GM23338 (cell line): ENCODE results near the gene TARBP1. TPM values are rescaled to one million over a fixed set of nuclear protein-coding genes. Genes with fewer than 3 reads are reported as not detected.

Source experiments
- ATAC-seq: fragments of 200-7000 bp; cut with Tn5 transposase; 3 replicates; pipeline ENCODE4 v1.9.1; 2020
- DNase-seq: peaks from one replicate; pipeline ENCODE4 v3.0.0-alpha.2; 2015; ENCODE audit warnings: low spot score
- H2AFZ ChIP-seq: fragments of 200-600 bp; sonication (generic); 2 replicates; pipeline ENCODE4 v1.8.0; 2016; ENCODE audit warnings: antibody characterized with exemption, mild to moderate bottlenecking, moderate library complexity
- H3F3A ChIP-seq: fragments of 200-600 bp; sonication (generic); replicated peaks from 2 replicates; pipeline ENCODE4 v1.8.0; 2017; ENCODE audit warnings: antibody characterized with exemption, mixed run types, low read depth
- H3K27ac ChIP-seq: fragments of 200-600 bp; sonication (generic); 2 replicates; pipeline ENCODE4 v1.6.1; 2016; ENCODE audit warnings: low read depth
- H3K27me3 ChIP-seq: fragments of 200-600 bp; sonication (generic); 2 replicates; pipeline ENCODE4 v1.8.0; 2016; ENCODE audit warnings: mild to moderate bottlenecking, mixed run types, moderate library complexity; ENCODE audit not compliant: insufficient read depth
- H3K36me3 ChIP-seq: fragments of 200-600 bp; sonication (generic); 2 replicates; pipeline ENCODE4 v1.8.0; 2016; ENCODE audit warnings: mild to moderate bottlenecking; ENCODE audit not compliant: insufficient read depth
- H3K4me1 ChIP-seq: fragments of 200-600 bp; sonication (generic); 2 replicates; pipeline ENCODE4 v1.8.0; 2016; ENCODE audit warnings: mild to moderate bottlenecking, moderate library complexity; ENCODE audit not compliant: insufficient read depth
- H3K4me2 ChIP-seq: fragments of 200-600 bp; sonication (generic); 2 replicates; pipeline ENCODE4 v1.7.1; 2017; ENCODE audit warnings: mixed run types
- H3K4me3 ChIP-seq: fragments of 200-600 bp; sonication (generic); 2 replicates; pipeline ENCODE4 v1.6.1; 2016; ENCODE audit warnings: mixed run types
- H3K79me2 ChIP-seq: fragments of 200-600 bp; sonication (generic); replicated peaks from 2 replicates; pipeline ENCODE4 v1.8.0; 2017; ENCODE audit warnings: mild to moderate bottlenecking; ENCODE audit not compliant: insufficient read depth
- H3K9me2 ChIP-seq: fragments of 200-600 bp; sonication (generic); 2 replicates; pipeline ENCODE4 v1.8.0; 2017; ENCODE audit not compliant: insufficient read depth
- H4K20me1 ChIP-seq: fragments of 200-600 bp; sonication (generic); replicated peaks from 2 replicates; pipeline ENCODE4 v1.8.0; 2017; ENCODE audit warnings: mild to moderate bottlenecking; ENCODE audit not compliant: insufficient read depth
- H3K27ac Mint-ChIP-seq: 2 replicates; pipeline ENCODE4 v1.8.0; 2020; ENCODE audit warnings: inconsistent platforms, mild to moderate bottlenecking, moderate library complexity, mixed read lengths
- H3K27me3 Mint-ChIP-seq: 3 replicates; pipeline ENCODE4 v1.8.0; 2022; ENCODE audit warnings: low read depth, mild to moderate bottlenecking, moderate library complexity, mixed read lengths, inconsistent platforms; ENCODE audit not compliant: insufficient read depth, poor library complexity
- H3K36me3 Mint-ChIP-seq: 3 replicates; pipeline ENCODE4 v1.8.0; 2021; ENCODE audit warnings: low read depth, mild to moderate bottlenecking, inconsistent platforms, moderate library complexity, mixed read lengths
- H3K4me1 Mint-ChIP-seq: 3 replicates; pipeline ENCODE4 v1.8.0; 2020; ENCODE audit warnings: mild to moderate bottlenecking, inconsistent platforms, mixed read lengths
- H3K4me3 Mint-ChIP-seq: 3 replicates; pipeline ENCODE4 v1.8.0; 2021; ENCODE audit warnings: moderate library complexity, mild to moderate bottlenecking, inconsistent platforms, mixed read lengths
- H3K9me3 Mint-ChIP-seq: 3 replicates; pipeline ENCODE4 v1.8.0; 2020; ENCODE audit warnings: moderate library complexity, mild to moderate bottlenecking, inconsistent platforms, mixed read lengths
- CREB1 ChIP-seq: fragments of 250-450 bp; sonication (Bioruptor Pico); IDR thresholded peaks from 2 replicates; pipeline ENCODE4 v1.5.0; 2020; ENCODE audit warnings: low read depth, mild to moderate bottlenecking, moderate library complexity
- CTCF ChIP-seq, 2 experiments: fragments of 200-600 bp in 1 of 2; sonication (generic) in 1 of 2; conservative IDR thresholded peaks; 2 replicates each; pipeline versions ENCODE4 v1.5.1 to v1.6.1; 2016 to 2017; ENCODE audit warnings: antibody characterized with exemption in 2 of 2, low read depth in 2 of 2, mild to moderate bottlenecking in 2 of 2, moderate library complexity in 1 of 2
- ETS1 ChIP-seq: IDR thresholded peaks from 2 replicates; pipeline ENCODE4 v1.6.1; 2016; ENCODE audit warnings: antibody characterized with exemption
- EZH2 ChIP-seq: fragments of 200-600 bp; sonication (generic); IDR thresholded peaks from one replicate; pipeline ENCODE4 v1.8.0; 2017; ENCODE audit warnings: antibody characterized with exemption, mild to moderate bottlenecking, low read depth; ENCODE audit not compliant: unreplicated experiment
- EZH2phosphoT487 ChIP-seq: fragments of 200-600 bp; sonication (generic); IDR thresholded peaks from one replicate; pipeline ENCODE4 v1.8.1; 2018; ENCODE audit warnings: antibody characterized with exemption; ENCODE audit not compliant: unreplicated experiment
- JUNB ChIP-seq: IDR thresholded peaks from one replicate; pipeline ENCODE4 v1.6.1; 2016; ENCODE audit warnings: antibody characterized with exemption; ENCODE audit not compliant: unreplicated experiment
- NANOG ChIP-seq: IDR thresholded peaks from 2 replicates; pipeline ENCODE4 v1.6.1; 2016; ENCODE audit warnings: antibody characterized with exemption, borderline replicate concordance
- POLR2AphosphoS5 ChIP-seq: IDR thresholded peaks from 2 replicates; pipeline ENCODE4 v1.6.1; 2016; ENCODE audit warnings: antibody characterized with exemption, low read depth
- REST ChIP-seq: IDR thresholded peaks from one replicate; pipeline ENCODE4 v1.6.1; 2018; ENCODE audit warnings: antibody characterized with exemption; ENCODE audit not compliant: unreplicated experiment
- STAT1 ChIP-seq: IDR thresholded peaks from one replicate; pipeline ENCODE4 v1.6.1; 2016; ENCODE audit warnings: antibody characterized with exemption; ENCODE audit not compliant: unreplicated experiment
- ZNF114 ChIP-seq: fragments of 250-450 bp; sonication (Bioruptor Pico); IDR thresholded peaks from 2 replicates; pipeline ENCODE4 v1.5.0; 2020; ENCODE audit warnings: mild to moderate bottlenecking, moderate library complexity
- ZNF331 ChIP-seq: fragments of 250-450 bp; sonication (Bioruptor Pico); IDR thresholded peaks from 2 replicates; pipeline ENCODE4 v1.5.0; 2020; ENCODE audit warnings: low read depth, mild to moderate bottlenecking, moderate library complexity
- ZNF462 ChIP-seq: fragments of 250-450 bp; sonication (Bioruptor Pico); IDR thresholded peaks from 2 replicates; pipeline ENCODE4 v1.5.0; 2020; ENCODE audit warnings: mild to moderate bottlenecking, moderate library complexity
- polyA plus RNA-seq: library from polyadenylated mRNA; unstranded; fragments of >200 nt; fragmentation: Nextera tagmentation; extraction: Ambion mirVana; gene quantifications from 2 replicates; pipeline ENCODE4 v1.2.1, GENCODE V29; 2016
- total RNA-seq: library from RNA; depleted of rRNA; stranded (reverse); fragments of >200 nt; shearing (Covaris generic); gene quantifications from 2 replicates; pipeline ENCODE4 v1.2.3, GENCODE V29; 2014

Gene TARBP1
- total and polyA plus RNA-seq, 2 experiments from 2014 or later, result 14.9 to 18.8 TPM

- no peak overlapping the region for H3K4me3 Mint-ChIP-seq
- H3F3A ChIP-seq, result no peaks in the 10 kb centered on the region
- no peak overlapping the region for H3K27ac ChIP-seq
- no peaks in the 10 kb centered on the region for H3K4me1 ChIP-seq
- no peaks in the 10 kb centered on the region for H3K9me2 ChIP-seq
- H4K20me1 ChIP-seq, result 0 out of 2 replicates have a peak, but pooled peaks cover 4% of the 10 kb centered on the region
- no peaks in the 10 kb centered on the region for H3K79me2 ChIP-seq
- H3K27ac Mint-ChIP-seq, result no peak overlapping the region
- H3K4me1 Mint-ChIP-seq, result no peaks in the 10 kb centered on the region
- H3K27me3 ChIP-seq, result no peaks in the 10 kb centered on the region
- peaks cover 33% of the 10 kb centered on the region; the same call in 2 of the 3 replicates for H3K36me3 Mint-ChIP-seq
- H3K9me3 Mint-ChIP-seq, result no peaks in the 10 kb centered on the region
- no peak overlapping the region for H3K4me3 ChIP-seq
- no peak overlapping the region for H3K4me2 ChIP-seq
- H2AFZ ChIP-seq, result no peak overlapping the region
- ATAC-seq, result no peak
- no peak for TF ChIP-seq STAT1
- no peak for TF ChIP-seq ETS1
- TF ChIP-seq ZNF114 (CRISPR knock-in tag), result no peak
- no peak for TF ChIP-seq REST
- TF ChIP-seq POLR2AphosphoS5, result no peak
- TF ChIP-seq ZNF462 (CRISPR knock-in tag), result no peak
- TF ChIP-seq JUNB, result no peak
- TF ChIP-seq EZH2phosphoT487, result no peak
- no peak for TF ChIP-seq EZH2
- TF ChIP-seq CREB1 (CRISPR knock-in tag), result no peak
- TF ChIP-seq ZNF331 (CRISPR knock-in tag), result no peak
- no peak for TF ChIP-seq CTCF (conservative IDR thresholded peaks at IDR 0.05; ENCODE audit: low read depth in 2 of 2)
- TF ChIP-seq NANOG, result no peak
- H3K27me3 Mint-ChIP-seq, result no peaks in the 10 kb centered on the region
- no peaks in the 10 kb centered on the region for H3K36me3 ChIP-seq
- DNase-seq, result no peak
Measured at GRCh38 chr1:234460652-234461051, 18.3 kb downstream of the TARBP1 start.
